HG03571 (cell line): ENCODE results near the gene ALS2CL.
"Not testable (repeated sequence)": the region's sequence is repeated elsewhere in the genome, so short reads cannot be mapped to it uniquely, and the experiment has no call there.

ENCODE experiments used
- ATAC-seq: cut with Tn5 transposase; IDR thresholded peaks from one replicate; pipeline ENCODE4 v1.9.1; 2021; ENCODE audit not compliant: unreplicated experiment

ALS2CL gene

GRCh38 chr3:46705022-46705530 lies 11.6 kb upstream of the ALS2CL start:
- no peak for ATAC-seq

GRCh38 chr3:46704346-46704745 lies 10.9 kb upstream of the ALS2CL start:
- not testable (repeated sequence) for ATAC-seq

GRCh38 chr3:46703013-46703520 lies 9.6 kb upstream of the ALS2CL start:
- no peak for ATAC-seq

- no peak for ATAC-seq
Observed at GRCh38 chr3:46702246-46703012, 8.9 kb upstream of the ALS2CL start.

GRCh38 chr3:46701181-46701939 lies 7.9 kb upstream of the ALS2CL start, which contains the start of gene TMIE:
Gene TMIE, plus strand, starts transcription at chr3:46701392. Its CDS starts 96 bp downstream, at chr3:46701488.
- ATAC-seq: no peak

GRCh38 chr3:46700772-46701171 lies 7.3 kb upstream of the ALS2CL start:
- no peak for ATAC-seq

- ATAC-seq: no peak
Observed at GRCh38 chr3:46699676-46700523, 6.4 kb upstream of the ALS2CL start.

GRCh38 chr3:46695962-46696894 lies 2.7 kb upstream of the ALS2CL start:
- ATAC-seq: no peak

GRCh38 chr3:46695177-46695961 lies 1.9 kb upstream of the ALS2CL start:
- no peak for ATAC-seq

GRCh38 chr3:46694520-46694919 lies 1.0 kb upstream of the ALS2CL start:
- no peak for ATAC-seq

- ATAC-seq: no peak
Observed at GRCh38 chr3:46693892-46694226, 380 bp upstream of the ALS2CL start.

GRCh38 chr3:46692566-46692990 lies 901 bp downstream of the ALS2CL start:
- no peak for ATAC-seq

GRCh38 chr3:46690798-46691197 lies 2.7 kb downstream of the ALS2CL start:
- ATAC-seq: no peak

- no peak for ATAC-seq
Observed at GRCh38 chr3:46685446-46685845, 8.0 kb downstream of the ALS2CL start.

GRCh38 chr3:46684891-46685290 lies 8.6 kb downstream of the ALS2CL start:
- no peak for ATAC-seq

- no peak for ATAC-seq
Observed at GRCh38 chr3:46682974-46683373, 10.5 kb downstream of the ALS2CL start.

GRCh38 chr3:46681856-46682540 lies 11.5 kb downstream of the ALS2CL start:
- no peak for ATAC-seq

GRCh38 chr3:46681387-46681786 lies 12.1 kb downstream of the ALS2CL start:
- no peak for ATAC-seq
